GM23338 (cell line): Measurements from ENCODE around the gene HAPLN3. TPM values are rescaled to one million over a fixed set of nuclear protein-coding genes. Genes with fewer than 3 reads are reported as not detected.
A peak's percentile ranks its signal among the peaks of the same experiment; 100 is the strongest.

Source experiments
- ATAC-seq: fragments of 200-7000 bp; cut with Tn5 transposase; 3 replicates; pipeline ENCODE4 v1.9.1; 2020
- DNase-seq: peaks from one replicate; pipeline ENCODE4 v3.0.0-alpha.2; 2015; ENCODE audit warnings: low spot score
- H2AFZ ChIP-seq: fragments of 200-600 bp; sonication (generic); 2 replicates; pipeline ENCODE4 v1.8.0; 2016; ENCODE audit warnings: antibody characterized with exemption, mild to moderate bottlenecking, moderate library complexity
- H3F3A ChIP-seq: fragments of 200-600 bp; sonication (generic); replicated peaks from 2 replicates; pipeline ENCODE4 v1.8.0; 2017; ENCODE audit warnings: antibody characterized with exemption, mixed run types, low read depth
- H3K27ac ChIP-seq: fragments of 200-600 bp; sonication (generic); 2 replicates; pipeline ENCODE4 v1.6.1; 2016; ENCODE audit warnings: low read depth
- H3K27me3 ChIP-seq: fragments of 200-600 bp; sonication (generic); 2 replicates; pipeline ENCODE4 v1.8.0; 2016; ENCODE audit warnings: mild to moderate bottlenecking, mixed run types, moderate library complexity; ENCODE audit not compliant: insufficient read depth
- H3K36me3 ChIP-seq: fragments of 200-600 bp; sonication (generic); 2 replicates; pipeline ENCODE4 v1.8.0; 2016; ENCODE audit warnings: mild to moderate bottlenecking; ENCODE audit not compliant: insufficient read depth
- H3K4me1 ChIP-seq: fragments of 200-600 bp; sonication (generic); 2 replicates; pipeline ENCODE4 v1.8.0; 2016; ENCODE audit warnings: mild to moderate bottlenecking, moderate library complexity; ENCODE audit not compliant: insufficient read depth
- H3K4me2 ChIP-seq: fragments of 200-600 bp; sonication (generic); 2 replicates; pipeline ENCODE4 v1.7.1; 2017; ENCODE audit warnings: mixed run types
- H3K4me3 ChIP-seq: fragments of 200-600 bp; sonication (generic); 2 replicates; pipeline ENCODE4 v1.6.1; 2016; ENCODE audit warnings: mixed run types
- H3K79me2 ChIP-seq: fragments of 200-600 bp; sonication (generic); replicated peaks from 2 replicates; pipeline ENCODE4 v1.8.0; 2017; ENCODE audit warnings: mild to moderate bottlenecking; ENCODE audit not compliant: insufficient read depth
- H3K9me2 ChIP-seq: fragments of 200-600 bp; sonication (generic); 2 replicates; pipeline ENCODE4 v1.8.0; 2017; ENCODE audit not compliant: insufficient read depth
- H4K20me1 ChIP-seq: fragments of 200-600 bp; sonication (generic); replicated peaks from 2 replicates; pipeline ENCODE4 v1.8.0; 2017; ENCODE audit warnings: mild to moderate bottlenecking; ENCODE audit not compliant: insufficient read depth
- H3K27ac Mint-ChIP-seq: 2 replicates; pipeline ENCODE4 v1.8.0; 2020; ENCODE audit warnings: inconsistent platforms, mild to moderate bottlenecking, moderate library complexity, mixed read lengths
- H3K27me3 Mint-ChIP-seq: 3 replicates; pipeline ENCODE4 v1.8.0; 2022; ENCODE audit warnings: low read depth, mild to moderate bottlenecking, moderate library complexity, mixed read lengths, inconsistent platforms; ENCODE audit not compliant: insufficient read depth, poor library complexity
- H3K36me3 Mint-ChIP-seq: 3 replicates; pipeline ENCODE4 v1.8.0; 2021; ENCODE audit warnings: low read depth, mild to moderate bottlenecking, inconsistent platforms, moderate library complexity, mixed read lengths
- H3K4me1 Mint-ChIP-seq: 3 replicates; pipeline ENCODE4 v1.8.0; 2020; ENCODE audit warnings: mild to moderate bottlenecking, inconsistent platforms, mixed read lengths
- H3K4me3 Mint-ChIP-seq: 3 replicates; pipeline ENCODE4 v1.8.0; 2021; ENCODE audit warnings: moderate library complexity, mild to moderate bottlenecking, inconsistent platforms, mixed read lengths
- H3K9me3 Mint-ChIP-seq: 3 replicates; pipeline ENCODE4 v1.8.0; 2020; ENCODE audit warnings: moderate library complexity, mild to moderate bottlenecking, inconsistent platforms, mixed read lengths
- CREB1 ChIP-seq: fragments of 250-450 bp; sonication (Bioruptor Pico); IDR thresholded peaks from 2 replicates; pipeline ENCODE4 v1.5.0; 2020; ENCODE audit warnings: low read depth, mild to moderate bottlenecking, moderate library complexity
- CTCF ChIP-seq, 2 experiments: fragments of 200-600 bp in 1 of 2; sonication (generic) in 1 of 2; conservative IDR thresholded peaks; 2 replicates each; pipeline versions ENCODE4 v1.5.1 to v1.6.1; 2016 to 2017; ENCODE audit warnings: antibody characterized with exemption in 2 of 2, low read depth in 2 of 2, mild to moderate bottlenecking in 2 of 2, moderate library complexity in 1 of 2
- EZH2 ChIP-seq: fragments of 200-600 bp; sonication (generic); IDR thresholded peaks from one replicate; pipeline ENCODE4 v1.8.0; 2017; ENCODE audit warnings: antibody characterized with exemption, mild to moderate bottlenecking, low read depth; ENCODE audit not compliant: unreplicated experiment
- EZH2phosphoT487 ChIP-seq: fragments of 200-600 bp; sonication (generic); IDR thresholded peaks from one replicate; pipeline ENCODE4 v1.8.1; 2018; ENCODE audit warnings: antibody characterized with exemption; ENCODE audit not compliant: unreplicated experiment
- NANOG ChIP-seq: IDR thresholded peaks from 2 replicates; pipeline ENCODE4 v1.6.1; 2016; ENCODE audit warnings: antibody characterized with exemption, borderline replicate concordance
- POLR2AphosphoS5 ChIP-seq: IDR thresholded peaks from 2 replicates; pipeline ENCODE4 v1.6.1; 2016; ENCODE audit warnings: antibody characterized with exemption, low read depth
- REST ChIP-seq: IDR thresholded peaks from one replicate; pipeline ENCODE4 v1.6.1; 2018; ENCODE audit warnings: antibody characterized with exemption; ENCODE audit not compliant: unreplicated experiment
- ZNF114 ChIP-seq: fragments of 250-450 bp; sonication (Bioruptor Pico); IDR thresholded peaks from 2 replicates; pipeline ENCODE4 v1.5.0; 2020; ENCODE audit warnings: mild to moderate bottlenecking, moderate library complexity
- ZNF462 ChIP-seq: fragments of 250-450 bp; sonication (Bioruptor Pico); IDR thresholded peaks from 2 replicates; pipeline ENCODE4 v1.5.0; 2020; ENCODE audit warnings: mild to moderate bottlenecking, moderate library complexity
- polyA plus RNA-seq: library from polyadenylated mRNA; unstranded; fragments of >200 nt; fragmentation: Nextera tagmentation; extraction: Ambion mirVana; gene quantifications from 2 replicates; pipeline ENCODE4 v1.2.1, GENCODE V29; 2016
- total RNA-seq: library from RNA; depleted of rRNA; stranded (reverse); fragments of >200 nt; shearing (Covaris generic); gene quantifications from 2 replicates; pipeline ENCODE4 v1.2.3, GENCODE V29; 2014

HAPLN3 gene
- total and polyA plus RNA-seq, 2 experiments from 2014 or later: 22.7 to 62.6 TPM

GRCh38 chr15:88940110-88940675 is 44.8 kb upstream of the HAPLN3 start (continued):
- TF ChIP-seq ZNF462: no peak

- peaks cover 3% of the 10 kb centered on the region for H3K27me3 Mint-ChIP-seq
- peak overlapping the region; percentile 72 for H3K27ac Mint-ChIP-seq
- Histone ChIP-seq H3K4me3 (no peak overlapping the region), H4K20me1 (no peaks in the 10 kb centered on the region), H2AFZ (peak overlapping the region; percentile 1; the same call in 1 of the 2 replicates), H3F3A (0 out of 2 replicates have a peak, but pooled peaks cover 3% of the 10 kb centered on the region), H3K36me3 (no peaks in the 10 kb centered on the region), H3K27ac (peak overlapping the region; percentile 94), H3K9me2 (peaks cover 12% of the 10 kb centered on the region; the same call in 1 of the 2 replicates), H3K27me3 (no peaks in the 10 kb centered on the region), H3K79me2 (no peaks in the 10 kb centered on the region), H3K4me2 (peak overlapping the region; percentile 41), H3K4me1 (peaks cover 31% of the 10 kb centered on the region)
- DNase-seq (peak; percentile 37), ATAC-seq (peak; percentile 77)
- H3K4me1 Mint-ChIP-seq: peaks cover 26% of the 10 kb centered on the region
- peaks cover 39% of the 10 kb centered on the region for H3K9me3 Mint-ChIP-seq
- no peak overlapping the region; the same call in 2 of the 3 replicates for H3K4me3 Mint-ChIP-seq
- peaks cover 33% of the 10 kb centered on the region for H3K36me3 Mint-ChIP-seq
- TF ChIP-seq EZH2: no peak
- TF ChIP-seq NANOG: no peak
- no peak for TF ChIP-seq CREB1 (CRISPR knock-in tag)
- no peak for TF ChIP-seq POLR2AphosphoS5
- TF ChIP-seq EZH2phosphoT487: no peak
- no peak for TF ChIP-seq CTCF (conservative IDR thresholded peaks at IDR 0.05; ENCODE audit: low read depth in 2 of 2)
- no peak for TF ChIP-seq REST
- TF ChIP-seq ZNF114 (CRISPR knock-in tag): no peak
These were observed 44.1 kb upstream of the HAPLN3 start for GRCh38 chr15:88939486-88939806.
